ENCODE results near the gene GABBR2. TPM values are rescaled to one million over a fixed set of nuclear protein-coding genes. Genes with fewer than 3 reads are reported as not detected.

The GABBR2 gene
- total and polyA plus RNA-seq, 9 of the 15 experiments (the other 6 are each of a cell fraction or from before 2014, with no cell fraction given), result 0.15 to 1.9 (median 0.32) TPM

DNA sequence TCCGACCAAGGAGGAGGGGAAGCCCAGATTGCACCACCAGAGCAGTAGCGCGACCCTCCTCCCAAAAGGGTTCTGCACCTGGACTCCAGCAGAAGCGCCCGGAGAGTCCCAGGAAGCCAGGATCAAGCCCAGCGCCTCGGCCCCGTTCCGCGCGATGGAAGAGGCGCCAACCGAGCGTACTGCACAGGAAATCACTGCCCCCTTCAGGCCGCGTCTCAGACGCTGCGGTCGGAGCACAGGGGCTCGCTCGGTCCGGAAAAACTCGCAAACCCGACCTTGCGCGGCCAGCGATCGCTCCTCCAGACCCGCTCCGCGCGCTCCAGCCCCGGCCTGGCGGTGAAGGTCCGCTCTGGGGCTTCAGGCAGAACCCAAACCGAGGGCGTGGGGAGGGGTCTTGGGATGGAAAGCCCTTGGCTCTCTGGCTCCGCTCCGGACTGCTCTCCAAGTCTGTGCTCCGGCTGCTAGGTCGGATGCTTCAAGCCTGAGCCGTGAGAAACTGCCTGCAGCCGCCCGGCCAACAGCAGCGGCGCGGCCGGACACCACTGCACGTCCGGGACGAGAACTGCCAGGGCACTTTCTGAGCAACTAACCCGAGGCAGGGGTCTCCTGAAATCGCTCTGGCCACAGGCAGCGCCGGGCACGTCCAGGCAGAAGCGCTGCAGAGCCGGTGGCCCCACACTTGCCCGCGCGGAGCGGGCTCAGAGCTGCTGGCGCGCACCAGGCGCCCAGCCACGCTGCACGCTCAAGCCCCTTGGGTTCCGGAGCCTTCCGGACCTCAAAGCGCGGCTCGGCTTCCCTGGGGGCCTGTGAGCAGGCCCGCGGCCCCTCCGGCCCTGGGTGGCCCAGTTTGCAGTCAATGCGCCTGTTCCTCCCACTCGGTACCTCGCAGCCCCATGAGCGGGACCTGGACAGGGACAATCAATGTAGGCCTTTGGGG, 1.3 kb downstream of the GABBR2 start (continued):
- TF ChIP-seq, protein P1, sequence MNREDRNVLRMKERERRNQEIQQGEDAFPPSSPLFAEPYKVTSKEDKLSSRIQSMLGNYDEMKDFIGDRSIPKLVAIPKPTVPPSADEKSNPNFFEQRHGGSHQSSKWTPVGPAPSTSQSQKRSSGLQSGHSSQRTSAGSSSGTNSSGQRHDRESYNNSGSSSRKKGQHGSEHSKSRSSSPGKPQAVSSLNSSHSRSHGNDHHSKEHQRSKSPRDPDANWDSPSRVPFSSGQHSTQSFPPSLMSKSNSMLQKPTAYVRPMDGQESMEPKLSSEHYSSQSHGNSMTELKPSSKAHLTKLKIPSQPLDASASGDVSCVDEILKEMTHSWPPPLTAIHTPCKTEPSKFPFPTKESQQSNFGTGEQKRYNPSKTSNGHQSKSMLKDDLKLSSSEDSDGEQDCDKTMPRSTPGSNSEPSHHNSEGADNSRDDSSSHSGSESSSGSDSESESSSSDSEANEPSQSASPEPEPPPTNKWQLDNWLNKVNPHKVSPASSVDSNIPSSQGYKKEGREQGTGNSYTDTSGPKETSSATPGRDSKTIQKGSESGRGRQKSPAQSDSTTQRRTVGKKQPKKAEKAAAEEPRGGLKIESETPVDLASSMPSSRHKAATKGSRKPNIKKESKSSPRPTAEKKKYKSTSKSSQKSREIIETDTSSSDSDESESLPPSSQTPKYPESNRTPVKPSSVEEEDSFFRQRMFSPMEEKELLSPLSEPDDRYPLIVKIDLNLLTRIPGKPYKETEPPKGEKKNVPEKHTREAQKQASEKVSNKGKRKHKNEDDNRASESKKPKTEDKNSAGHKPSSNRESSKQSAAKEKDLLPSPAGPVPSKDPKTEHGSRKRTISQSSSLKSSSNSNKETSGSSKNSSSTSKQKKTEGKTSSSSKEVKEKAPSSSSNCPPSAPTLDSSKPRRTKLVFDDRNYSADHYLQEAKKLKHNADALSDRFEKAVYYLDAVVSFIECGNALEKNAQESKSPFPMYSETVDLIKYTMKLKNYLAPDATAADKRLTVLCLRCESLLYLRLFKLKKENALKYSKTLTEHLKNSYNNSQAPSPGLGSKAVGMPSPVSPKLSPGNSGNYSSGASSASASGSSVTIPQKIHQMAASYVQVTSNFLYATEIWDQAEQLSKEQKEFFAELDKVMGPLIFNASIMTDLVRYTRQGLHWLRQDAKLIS (CRISPR knock-in tag; IDR thresholded peaks at IDR 0.05), result no peak
- no peak for TF ChIP-seq TBL1XR1 (IDR thresholded peaks at IDR 0.05; ENCODE audit: low read length in 2 of 2)
- no peak for TF ChIP-seq CAMTA2 (CRISPR knock-in tag; conservative IDR thresholded peaks at IDR 0.05)
- TF ChIP-seq, protein P2, sequence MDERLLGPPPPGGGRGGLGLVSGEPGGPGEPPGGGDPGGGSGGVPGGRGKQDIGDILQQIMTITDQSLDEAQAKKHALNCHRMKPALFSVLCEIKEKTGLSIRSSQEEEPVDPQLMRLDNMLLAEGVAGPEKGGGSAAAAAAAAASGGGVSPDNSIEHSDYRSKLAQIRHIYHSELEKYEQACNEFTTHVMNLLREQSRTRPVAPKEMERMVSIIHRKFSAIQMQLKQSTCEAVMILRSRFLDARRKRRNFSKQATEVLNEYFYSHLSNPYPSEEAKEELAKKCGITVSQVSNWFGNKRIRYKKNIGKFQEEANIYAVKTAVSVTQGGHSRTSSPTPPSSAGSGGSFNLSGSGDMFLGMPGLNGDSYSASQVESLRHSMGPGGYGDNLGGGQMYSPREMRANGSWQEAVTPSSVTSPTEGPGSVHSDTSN (CRISPR knock-in tag; IDR thresholded peaks at IDR 0.05; ENCODE audit: low read depth), result no peak
- TF ChIP-seq, protein P2 (tag; conservative IDR thresholded peaks at IDR 0.05; ENCODE audit: low read depth), result no peak
- TF ChIP-seq, protein P3, sequence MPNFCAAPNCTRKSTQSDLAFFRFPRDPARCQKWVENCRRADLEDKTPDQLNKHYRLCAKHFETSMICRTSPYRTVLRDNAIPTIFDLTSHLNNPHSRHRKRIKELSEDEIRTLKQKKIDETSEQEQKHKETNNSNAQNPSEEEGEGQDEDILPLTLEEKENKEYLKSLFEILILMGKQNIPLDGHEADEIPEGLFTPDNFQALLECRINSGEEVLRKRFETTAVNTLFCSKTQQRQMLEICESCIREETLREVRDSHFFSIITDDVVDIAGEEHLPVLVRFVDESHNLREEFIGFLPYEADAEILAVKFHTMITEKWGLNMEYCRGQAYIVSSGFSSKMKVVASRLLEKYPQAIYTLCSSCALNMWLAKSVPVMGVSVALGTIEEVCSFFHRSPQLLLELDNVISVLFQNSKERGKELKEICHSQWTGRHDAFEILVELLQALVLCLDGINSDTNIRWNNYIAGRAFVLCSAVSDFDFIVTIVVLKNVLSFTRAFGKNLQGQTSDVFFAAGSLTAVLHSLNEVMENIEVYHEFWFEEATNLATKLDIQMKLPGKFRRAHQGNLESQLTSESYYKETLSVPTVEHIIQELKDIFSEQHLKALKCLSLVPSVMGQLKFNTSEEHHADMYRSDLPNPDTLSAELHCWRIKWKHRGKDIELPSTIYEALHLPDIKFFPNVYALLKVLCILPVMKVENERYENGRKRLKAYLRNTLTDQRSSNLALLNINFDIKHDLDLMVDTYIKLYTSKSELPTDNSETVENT (CRISPR knock-in tag; IDR thresholded peaks at IDR 0.05), result no peak
- 0 out of 2 replicates have a peak, but pooled peaks have one; percentile 19 for TF ChIP-seq CREM (IDR thresholded peaks at IDR 0.05; ENCODE audit: low read depth)
- TF ChIP-seq, protein P4, sequence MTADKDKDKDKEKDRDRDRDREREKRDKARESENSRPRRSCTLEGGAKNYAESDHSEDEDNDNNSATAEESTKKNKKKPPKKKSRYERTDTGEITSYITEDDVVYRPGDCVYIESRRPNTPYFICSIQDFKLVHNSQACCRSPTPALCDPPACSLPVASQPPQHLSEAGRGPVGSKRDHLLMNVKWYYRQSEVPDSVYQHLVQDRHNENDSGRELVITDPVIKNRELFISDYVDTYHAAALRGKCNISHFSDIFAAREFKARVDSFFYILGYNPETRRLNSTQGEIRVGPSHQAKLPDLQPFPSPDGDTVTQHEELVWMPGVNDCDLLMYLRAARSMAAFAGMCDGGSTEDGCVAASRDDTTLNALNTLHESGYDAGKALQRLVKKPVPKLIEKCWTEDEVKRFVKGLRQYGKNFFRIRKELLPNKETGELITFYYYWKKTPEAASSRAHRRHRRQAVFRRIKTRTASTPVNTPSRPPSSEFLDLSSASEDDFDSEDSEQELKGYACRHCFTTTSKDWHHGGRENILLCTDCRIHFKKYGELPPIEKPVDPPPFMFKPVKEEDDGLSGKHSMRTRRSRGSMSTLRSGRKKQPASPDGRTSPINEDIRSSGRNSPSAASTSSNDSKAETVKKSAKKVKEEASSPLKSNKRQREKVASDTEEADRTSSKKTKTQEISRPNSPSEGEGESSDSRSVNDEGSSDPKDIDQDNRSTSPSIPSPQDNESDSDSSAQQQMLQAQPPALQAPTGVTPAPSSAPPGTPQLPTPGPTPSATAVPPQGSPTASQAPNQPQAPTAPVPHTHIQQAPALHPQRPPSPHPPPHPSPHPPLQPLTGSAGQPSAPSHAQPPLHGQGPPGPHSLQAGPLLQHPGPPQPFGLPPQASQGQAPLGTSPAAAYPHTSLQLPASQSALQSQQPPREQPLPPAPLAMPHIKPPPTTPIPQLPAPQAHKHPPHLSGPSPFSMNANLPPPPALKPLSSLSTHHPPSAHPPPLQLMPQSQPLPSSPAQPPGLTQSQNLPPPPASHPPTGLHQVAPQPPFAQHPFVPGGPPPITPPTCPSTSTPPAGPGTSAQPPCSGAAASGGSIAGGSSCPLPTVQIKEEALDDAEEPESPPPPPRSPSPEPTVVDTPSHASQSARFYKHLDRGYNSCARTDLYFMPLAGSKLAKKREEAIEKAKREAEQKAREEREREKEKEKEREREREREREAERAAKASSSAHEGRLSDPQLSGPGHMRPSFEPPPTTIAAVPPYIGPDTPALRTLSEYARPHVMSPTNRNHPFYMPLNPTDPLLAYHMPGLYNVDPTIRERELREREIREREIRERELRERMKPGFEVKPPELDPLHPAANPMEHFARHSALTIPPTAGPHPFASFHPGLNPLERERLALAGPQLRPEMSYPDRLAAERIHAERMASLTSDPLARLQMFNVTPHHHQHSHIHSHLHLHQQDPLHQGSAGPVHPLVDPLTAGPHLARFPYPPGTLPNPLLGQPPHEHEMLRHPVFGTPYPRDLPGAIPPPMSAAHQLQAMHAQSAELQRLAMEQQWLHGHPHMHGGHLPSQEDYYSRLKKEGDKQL (CRISPR knock-in tag; IDR thresholded peaks at IDR 0.05; ENCODE audit: borderline replicate concordance), result no peak
- no peak for TF ChIP-seq CSDE1 (IDR thresholded peaks at IDR 0.05)
- peak; percentile 26; the same call in 1 of the 2 replicates for TF ChIP-seq ZBTB7A (IDR thresholded peaks at IDR 0.05; ENCODE audit: borderline replicate concordance, control insufficient read depth, low read depth, low read length)
- no peak for TF ChIP-seq KLF1 (tag; IDR thresholded peaks at IDR 0.05)

Measured in K562 (cell line).